Aortic smooth muscle cell (primary cell): ENCODE measurements around the gene SERPINA3. TPM values are rescaled to one million over a fixed set of nuclear protein-coding genes. Genes with fewer than 3 reads are reported as not detected.

Experiments used
- total RNA-seq: library from RNA; depleted of rRNA; stranded (reverse); fragments of >200 nt; gene quantifications from 2 replicates; pipeline ENCODE4 v1.2.3, GENCODE V29; 2014

SERPINA3 gene
- 0.81 and 1.6 TPM in 2 replicates for total RNA-seq

GRCh38 chr14:94612174-94612573 is at the start of gene SERPINA3:
Gene SERPINA3, plus strand, starts transcription at chr14:94612391. Its CDS starts 2,051 bp downstream, at chr14:94614442.

GRCh38 chr14:94581127-94581999 is 30.8 kb upstream of the SERPINA3 start, which contains the start of gene SERPINA5:
Gene SERPINA5, plus strand, starts transcription at chr14:94581426. Its CDS starts 5,937 bp downstream, at chr14:94587363.

Other genes with a start within 250 kb of the SERPINA3 start
- gene SERPINA2, start 245.7 kb upstream of the SERPINA3 start, total RNA-seq, result not detected in 2 replicates
- gene SERPINA1, start 223.8 kb upstream of the SERPINA3 start, total RNA-seq, result not detected in 2 replicates
- not detected in 2 replicates for gene SERPINA11, start 159.6 kb upstream of the SERPINA3 start, total RNA-seq
- not detected in 2 replicates for gene SERPINA9, start 136.2 kb upstream of the SERPINA3 start, total RNA-seq
- gene SERPINA12, start 102.9 kb upstream of the SERPINA3 start, total RNA-seq, result not detected in 2 replicates
- gene SERPINA4, start 50.9 kb upstream of the SERPINA3 start, total RNA-seq, result not detected in 2 replicates
- gene SERPINA5, start 31.0 kb upstream of the SERPINA3 start, total RNA-seq, result not detected in 2 replicates
- not detected in 2 replicates for gene GSC, start 157.7 kb downstream of the SERPINA3 start, total RNA-seq